Osteoblast (primary cell): Measurements from ENCODE around the gene PPBP. TPM values are rescaled to one million over a fixed set of nuclear protein-coding genes. Genes with fewer than 3 reads are reported as not detected.

Experiments used
- DNase-seq: peaks from one replicate; pipeline ENCODE4 v3.0.0; 2011; ENCODE audit warnings: low spot score, mixed read lengths; ENCODE audit not compliant: insufficient read length; ENCODE audit errors: missing footprints
- H2AFZ ChIP-seq: 2 replicates; pipeline ENCODE4 v1.6.0; 2011; ENCODE audit warnings: mild to moderate bottlenecking, low read length
- H3K27ac ChIP-seq: 2 replicates; pipeline ENCODE4 v1.5.1; 2011; ENCODE audit warnings: mild to moderate bottlenecking, low read depth, low read length, moderate library complexity
- H3K27me3 ChIP-seq: 2 replicates; pipeline ENCODE4 v1.6.0; 2012; ENCODE audit warnings: mild to moderate bottlenecking, control low read depth, inconsistent platforms, low read length, moderate library complexity; ENCODE audit not compliant: insufficient read depth
- H3K36me3 ChIP-seq: 2 replicates; pipeline ENCODE4 v1.5.1; 2011; ENCODE audit warnings: mild to moderate bottlenecking, low read length, control low read depth, moderate library complexity; ENCODE audit not compliant: insufficient read depth
- H3K4me1 ChIP-seq: 2 replicates; pipeline ENCODE4 v1.5.1; 2011; ENCODE audit warnings: mild to moderate bottlenecking, low read length, control low read depth, moderate library complexity; ENCODE audit not compliant: insufficient read depth
- H3K4me2 ChIP-seq: 2 replicates; pipeline ENCODE4 v1.6.0; 2011; ENCODE audit warnings: mild to moderate bottlenecking, low read length; ENCODE audit not compliant: insufficient read depth
- H3K4me3 ChIP-seq: fragments of 200-600 bp; sonication (generic); 3 replicates; pipeline ENCODE4 v1.5.1; 2012; ENCODE audit warnings: mild to moderate bottlenecking, low read length, inconsistent platforms; ENCODE audit not compliant: insufficient read depth
- H3K79me2 ChIP-seq: 2 replicates; pipeline ENCODE4 v1.6.0; 2012; ENCODE audit warnings: mild to moderate bottlenecking, low read length, control low read depth, inconsistent platforms; ENCODE audit not compliant: insufficient read depth
- H3K9me3 ChIP-seq: 2 replicates; pipeline ENCODE4 v1.5.1; 2011; ENCODE audit warnings: low read depth, low read length, control low read depth
- H4K20me1 ChIP-seq: 2 replicates; pipeline ENCODE4 v1.6.0; 2012; ENCODE audit warnings: mild to moderate bottlenecking, low read length, control low read depth; ENCODE audit not compliant: insufficient read depth
- CTCF ChIP-seq: IDR thresholded peaks from 2 replicates; pipeline ENCODE4 v1.5.1; 2011; ENCODE audit warnings: mild to moderate bottlenecking, low read depth, low read length, moderate library complexity; ENCODE audit errors: extremely low read depth
- total RNA-seq: library from RNA; depleted of rRNA; stranded (reverse); fragments of >200 nt; gene quantifications from 2 replicates; pipeline ENCODE4 v1.2.3, GENCODE V29; 2012

The PPBP gene
- total RNA-seq, 1 donor, result 0.36 TPM

DNA sequence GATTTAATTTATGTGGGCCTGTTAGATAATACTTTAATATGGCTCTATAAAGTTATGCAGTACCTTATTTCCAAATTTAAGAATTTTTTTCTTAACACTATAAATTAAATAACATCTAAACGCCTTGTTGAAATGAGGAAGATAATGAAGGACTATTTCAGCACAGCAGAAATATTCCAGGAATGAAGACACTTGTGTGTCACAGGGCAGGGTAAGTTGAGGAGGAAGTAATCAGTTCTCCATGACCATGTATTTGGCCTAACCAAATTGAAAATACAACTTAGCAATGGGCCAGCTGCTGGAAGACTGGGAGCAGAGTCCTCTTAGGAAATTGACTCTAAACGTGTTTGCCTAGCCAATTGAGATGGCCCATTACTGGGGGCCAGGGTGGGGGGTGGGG lies 33.6 kb upstream of the PPBP start:
- no peak for TF ChIP-seq CTCF
- Histone ChIP-seq H3K4me3 (no peak overlapping the region), H2AFZ (no peak overlapping the region), H3K27ac (no peak overlapping the region), H3K79me2 (no peaks in the 10 kb centered on the region), H3K27me3 (no peaks in the 10 kb centered on the region), H3K9me3 (no peaks in the 10 kb centered on the region), H3K36me3 (no peaks in the 10 kb centered on the region), H3K4me2 (no peak overlapping the region), H4K20me1 (no peaks in the 10 kb centered on the region), H3K4me1 (no peaks in the 10 kb centered on the region)
- DNase-seq, result no peak

DNA sequence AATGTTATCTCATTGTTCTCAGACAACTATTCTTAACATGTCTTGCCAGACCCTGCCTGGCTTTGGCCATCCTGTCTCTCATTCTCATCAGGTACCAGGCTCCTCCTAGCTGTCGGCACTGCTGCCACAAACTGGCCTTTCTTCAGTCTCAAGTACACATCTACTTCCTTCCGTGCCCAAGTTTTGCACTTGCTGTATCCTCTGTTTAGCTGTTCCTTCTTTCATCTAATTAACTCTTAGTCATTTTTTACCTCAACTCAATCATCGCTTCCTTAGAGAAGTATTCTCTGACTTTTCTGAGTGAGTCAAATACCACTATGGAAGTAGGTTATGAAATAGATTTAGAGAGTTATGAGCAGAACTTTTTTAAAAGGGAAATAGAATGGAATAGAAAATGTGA lies 30.8 kb upstream of the PPBP start:
- Histone ChIP-seq H3K4me3 (no peak overlapping the region), H3K36me3 (no peaks in the 10 kb centered on the region), H3K4me1 (no peaks in the 10 kb centered on the region), H3K79me2 (no peaks in the 10 kb centered on the region), H3K4me2 (no peak overlapping the region), H3K27me3 (no peaks in the 10 kb centered on the region), H3K9me3 (no peaks in the 10 kb centered on the region), H3K27ac (no peak overlapping the region), H4K20me1 (no peaks in the 10 kb centered on the region), H2AFZ (no peak overlapping the region)
- no peak for DNase-seq
- no peak for TF ChIP-seq CTCF

DNA sequence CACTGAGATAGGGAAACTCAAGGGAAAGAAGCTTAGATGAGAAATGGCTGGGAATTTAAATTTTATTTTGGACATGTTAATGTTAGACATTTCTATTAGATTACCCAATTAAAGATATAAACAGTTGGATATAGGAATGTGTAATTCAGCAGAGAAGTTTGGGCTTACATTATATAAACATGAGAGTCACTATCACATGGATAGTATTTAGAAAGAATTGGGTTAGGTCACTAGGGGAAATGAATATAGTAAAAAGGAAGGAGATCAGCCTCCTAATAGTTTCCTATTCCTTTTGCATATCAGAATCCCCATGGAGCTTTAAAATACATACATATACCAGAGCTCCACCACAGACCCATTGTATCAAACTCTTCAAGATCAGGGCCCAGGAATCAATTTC lies 30.1 kb upstream of the PPBP start:
- no peak for DNase-seq
- H3K27ac ChIP-seq, result no peak overlapping the region
- H3K4me2 ChIP-seq, result no peak overlapping the region

GRCh38 chr4:74016068-74016467 lies 28.1 kb upstream of the PPBP start:
- Histone ChIP-seq H3K4me2 (no peak overlapping the region), H3K79me2 (no peaks in the 10 kb centered on the region), H3K4me3 (no peak overlapping the region), H3K9me3 (no peaks in the 10 kb centered on the region), H3K36me3 (no peaks in the 10 kb centered on the region), H2AFZ (no peak overlapping the region), H4K20me1 (no peaks in the 10 kb centered on the region), H3K27me3 (no peaks in the 10 kb centered on the region), H3K4me1 (no peaks in the 10 kb centered on the region), H3K27ac (no peak overlapping the region)
- no peak for DNase-seq
- no peak for TF ChIP-seq CTCF

More for the DNA sequence above, 30.1 kb upstream of the PPBP start:
- no peaks in the 10 kb centered on the region for H4K20me1 ChIP-seq
- H3K79me2 ChIP-seq, result no peaks in the 10 kb centered on the region
- no peaks in the 10 kb centered on the region for H3K36me3 ChIP-seq
- H3K4me3 ChIP-seq, result no peak overlapping the region
- no peak overlapping the region for H2AFZ ChIP-seq
- H3K4me1 ChIP-seq, result no peaks in the 10 kb centered on the region
- no peak for TF ChIP-seq CTCF
- no peaks in the 10 kb centered on the region for H3K27me3 ChIP-seq
- H3K9me3 ChIP-seq, result no peaks in the 10 kb centered on the region
